ENCODE data around the gene DIPK1B.

Gene DIPK1B

DNA sequence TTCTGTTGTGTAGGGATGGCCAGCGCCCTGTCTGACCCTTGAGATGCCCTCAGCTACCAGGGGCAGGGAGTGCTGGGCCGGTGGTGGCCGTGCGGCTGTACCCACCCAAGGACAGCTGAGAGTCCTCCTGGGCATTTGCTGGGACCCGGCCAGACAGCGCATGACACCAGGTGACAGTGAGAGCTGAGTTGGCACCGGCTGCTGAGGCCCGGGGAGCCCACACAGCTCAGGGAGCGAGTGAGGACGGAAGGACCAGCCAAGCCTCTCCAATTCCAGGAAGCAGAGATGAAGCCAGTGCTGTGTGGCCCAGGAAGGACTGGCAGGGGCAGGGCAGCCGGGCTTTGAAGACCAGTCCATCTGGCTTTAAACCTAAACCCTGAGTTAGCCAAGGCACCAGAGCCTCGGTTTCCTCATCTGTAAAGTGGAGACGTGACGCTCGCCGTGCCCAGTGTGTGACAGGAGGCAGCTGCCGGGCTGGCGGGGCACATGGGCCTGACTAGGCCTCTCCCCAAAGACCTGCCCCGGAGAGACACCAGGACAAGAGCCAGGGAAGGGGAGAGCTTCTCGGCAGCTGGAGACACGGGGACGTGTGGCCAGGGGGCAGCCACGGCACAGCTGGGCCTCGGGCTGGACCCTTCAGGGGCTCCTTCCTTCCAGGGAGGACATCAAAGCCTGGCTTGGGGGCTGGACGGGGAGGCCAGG is 22.1 kb upstream of the DIPK1B start:
- TF ChIP-seq, protein P1, sequence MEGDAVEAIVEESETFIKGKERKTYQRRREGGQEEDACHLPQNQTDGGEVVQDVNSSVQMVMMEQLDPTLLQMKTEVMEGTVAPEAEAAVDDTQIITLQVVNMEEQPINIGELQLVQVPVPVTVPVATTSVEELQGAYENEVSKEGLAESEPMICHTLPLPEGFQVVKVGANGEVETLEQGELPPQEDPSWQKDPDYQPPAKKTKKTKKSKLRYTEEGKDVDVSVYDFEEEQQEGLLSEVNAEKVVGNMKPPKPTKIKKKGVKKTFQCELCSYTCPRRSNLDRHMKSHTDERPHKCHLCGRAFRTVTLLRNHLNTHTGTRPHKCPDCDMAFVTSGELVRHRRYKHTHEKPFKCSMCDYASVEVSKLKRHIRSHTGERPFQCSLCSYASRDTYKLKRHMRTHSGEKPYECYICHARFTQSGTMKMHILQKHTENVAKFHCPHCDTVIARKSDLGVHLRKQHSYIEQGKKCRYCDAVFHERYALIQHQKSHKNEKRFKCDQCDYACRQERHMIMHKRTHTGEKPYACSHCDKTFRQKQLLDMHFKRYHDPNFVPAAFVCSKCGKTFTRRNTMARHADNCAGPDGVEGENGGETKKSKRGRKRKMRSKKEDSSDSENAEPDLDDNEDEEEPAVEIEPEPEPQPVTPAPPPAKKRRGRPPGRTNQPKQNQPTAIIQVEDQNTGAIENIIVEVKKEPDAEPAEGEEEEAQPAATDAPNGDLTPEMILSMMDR (conservative IDR thresholded peaks at IDR 0.05): no peak
- no peak overlapping the region for H3K27ac ChIP-seq

DNA sequence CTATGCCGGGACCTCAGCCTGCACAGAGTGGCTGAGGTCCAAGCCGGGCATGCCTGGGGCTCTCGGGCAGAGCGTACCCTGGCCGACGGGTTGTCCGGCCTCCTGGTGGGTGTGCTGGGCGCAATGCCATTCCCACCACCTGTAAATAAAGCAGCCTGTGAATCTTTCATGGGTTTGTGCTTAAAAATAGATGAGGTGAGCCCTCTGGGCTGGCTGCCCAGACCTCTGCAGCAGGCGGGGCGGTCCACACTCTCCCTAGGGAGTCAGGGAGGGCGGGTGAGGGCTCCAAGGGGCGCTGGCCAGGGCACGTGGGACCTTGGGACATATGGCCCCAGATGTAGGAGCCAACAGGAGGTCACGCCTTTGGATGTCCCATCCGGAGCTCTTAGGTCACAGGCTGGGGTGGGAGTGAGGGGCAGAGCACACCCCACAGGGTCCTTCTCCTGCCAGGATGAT is 21.5 kb upstream of the DIPK1B start:
- no peak overlapping the region for H3K27ac ChIP-seq
- TF ChIP-seq, protein P1 (conservative IDR thresholded peaks at IDR 0.05): no peak

DNA sequence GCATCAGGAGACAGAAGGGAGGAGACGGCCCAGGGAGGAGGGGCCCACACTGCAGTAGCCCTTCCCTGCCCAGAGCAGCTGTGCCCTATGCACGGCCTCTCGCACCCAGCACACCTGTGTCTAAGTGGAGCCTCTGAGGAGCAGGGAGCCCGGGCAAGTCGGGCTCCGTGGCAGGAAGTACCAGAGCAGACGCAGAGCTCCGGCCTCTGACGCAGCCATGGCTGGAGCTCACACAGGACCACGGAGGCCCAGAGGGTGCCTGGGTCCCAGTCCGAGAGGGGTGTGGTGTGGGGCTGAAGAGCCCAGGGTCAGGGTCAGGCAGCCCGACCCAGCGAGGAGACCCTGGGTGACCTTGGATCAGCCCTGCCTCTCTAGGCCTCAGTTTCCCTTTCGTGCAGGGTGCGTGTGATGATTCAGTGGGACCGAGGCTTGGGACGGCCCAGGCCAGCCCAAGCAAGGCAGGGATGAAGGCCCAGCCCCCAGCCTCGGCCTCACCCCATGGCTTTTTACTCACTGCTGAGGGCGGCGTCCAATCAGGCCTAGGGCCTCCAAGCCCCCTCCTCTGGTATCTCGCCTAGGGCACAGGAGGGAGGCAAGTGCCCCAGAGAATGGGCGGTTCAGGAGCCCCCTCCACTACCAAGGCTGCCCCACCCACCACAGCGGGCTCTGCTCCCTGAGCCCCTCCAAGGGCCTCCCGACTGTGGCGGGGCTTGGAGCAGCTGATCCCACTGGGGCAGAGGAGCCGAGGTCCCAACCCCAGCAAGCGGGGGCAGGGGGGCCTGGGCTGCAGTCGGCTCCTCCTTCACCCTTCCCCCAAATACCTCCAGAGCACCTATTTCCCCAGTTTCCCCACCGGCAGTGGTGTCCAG is 20.8 kb upstream of the DIPK1B start:
- TF ChIP-seq, protein P1 (conservative IDR thresholded peaks at IDR 0.05): no peak
- no peak overlapping the region; the same call in 1 of the 2 replicates for H3K27ac ChIP-seq

DNA sequence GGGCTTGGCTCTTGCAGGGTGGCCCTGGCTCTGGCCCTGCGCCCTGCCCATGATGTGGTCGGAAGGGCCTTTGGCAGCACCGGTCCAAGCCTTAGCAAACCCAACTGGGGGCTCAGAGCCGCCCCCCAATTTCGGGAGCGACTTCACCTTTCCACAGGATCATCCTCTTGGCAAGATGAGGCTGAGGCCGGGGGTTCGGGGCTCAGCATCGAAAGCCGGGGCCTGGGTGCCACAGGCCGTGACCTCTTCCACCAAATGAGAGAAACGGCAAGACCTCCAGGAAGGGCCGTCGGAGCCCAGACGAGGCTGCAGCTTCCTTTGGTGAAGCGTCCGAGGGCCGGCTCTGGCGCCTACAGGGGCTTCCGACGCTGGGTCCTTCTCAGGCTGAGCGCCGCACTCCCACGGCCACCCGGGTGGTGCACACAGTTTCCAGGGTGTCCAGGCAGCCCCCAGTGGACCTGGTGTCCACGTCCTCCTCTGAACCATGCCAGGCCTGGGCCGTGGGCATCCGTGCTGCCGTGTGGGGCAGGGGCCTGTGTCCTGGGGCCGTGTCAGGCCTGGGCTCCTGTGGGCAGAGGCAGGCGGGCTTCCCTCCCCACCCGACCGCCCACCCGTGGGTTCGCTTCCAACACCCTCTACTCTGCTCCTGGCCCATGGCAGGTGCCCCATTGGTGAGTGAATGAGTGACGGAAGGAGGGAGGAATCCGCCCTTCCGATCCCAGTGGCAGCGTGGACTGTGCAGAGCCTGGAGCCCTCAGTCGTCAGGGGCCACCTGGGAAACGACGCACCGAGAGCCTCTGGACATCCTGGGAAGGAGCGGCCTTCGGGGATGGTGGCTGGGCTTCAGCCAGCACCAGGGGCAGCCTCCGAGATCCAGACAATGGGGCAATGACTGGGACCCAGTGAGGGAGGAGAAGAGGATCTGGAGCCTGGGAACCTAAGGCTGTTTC is 19.9 kb upstream of the DIPK1B start:
- TF ChIP-seq, protein P1 (conservative IDR thresholded peaks at IDR 0.05): no peak

DNA sequence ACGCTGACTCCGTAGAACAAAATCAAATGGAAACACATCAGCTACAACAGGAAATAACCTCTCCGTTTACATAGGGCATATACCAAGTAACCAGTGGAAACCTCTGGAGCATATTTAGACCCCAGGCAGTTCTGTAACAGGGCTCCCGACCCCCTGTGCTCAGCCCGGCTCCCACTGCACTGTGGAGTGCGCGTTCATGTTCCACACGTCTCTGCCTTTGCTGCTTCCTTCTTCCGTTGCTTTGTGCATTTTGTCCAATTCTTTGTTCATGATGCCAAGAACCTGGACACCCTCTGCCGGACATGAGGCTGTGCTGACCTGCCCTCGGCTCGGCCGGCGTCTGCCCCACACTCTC is 19.3 kb upstream of the DIPK1B start:
- peak overlapping the region; percentile 90 for H3K27ac ChIP-seq
- TF ChIP-seq, protein P1 (conservative IDR thresholded peaks at IDR 0.05): no peak

More for the DNA sequence above, 19.9 kb upstream of the DIPK1B start:
- peak overlapping the region; percentile 90; the same call in 1 of the 2 replicates for H3K27ac ChIP-seq

DNA sequence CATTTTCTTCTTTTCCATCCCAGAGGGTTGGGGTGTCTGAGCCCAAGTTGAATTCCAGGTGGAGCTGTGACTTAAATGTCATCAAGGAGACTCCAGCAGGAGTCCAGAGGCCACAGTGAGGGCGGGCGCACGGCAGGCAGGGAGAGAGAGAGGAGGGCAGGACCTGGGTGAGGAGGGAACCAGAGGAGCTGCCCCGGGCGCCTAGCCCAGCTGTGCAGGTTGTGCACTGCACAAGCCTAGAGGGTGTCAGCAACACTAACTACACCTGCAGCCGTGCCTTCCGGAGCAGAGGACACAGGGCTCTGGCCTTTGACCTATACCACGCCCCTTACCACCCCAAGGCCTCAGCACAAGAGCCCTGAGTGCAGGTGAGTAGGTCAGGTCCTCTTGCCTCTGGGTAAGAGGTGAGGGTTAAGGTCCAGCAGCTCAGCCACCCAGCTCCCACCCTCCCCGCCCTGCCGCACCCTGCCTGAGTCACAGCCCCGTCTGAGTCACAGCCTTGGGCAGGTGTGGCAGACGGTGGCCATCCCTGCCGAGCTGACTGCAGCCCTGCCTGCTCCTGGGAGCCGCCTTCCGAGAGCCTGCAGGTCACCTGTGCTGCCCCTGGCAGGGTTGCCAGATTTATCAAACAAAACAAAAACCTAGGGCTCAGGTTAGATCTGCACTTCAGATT is 18.7 kb upstream of the DIPK1B start:
- peak overlapping the region; percentile 90 for H3K27ac ChIP-seq
- TF ChIP-seq, protein P1 (conservative IDR thresholded peaks at IDR 0.05): no peak
